Mucosa of stomach (tissue), 1 donor: Measurements from ENCODE around the gene FAM47C.
"Not testable (repeated sequence)": the region's sequence is repeated elsewhere in the genome, so short reads cannot be mapped to it uniquely, and the experiment has no call there.

Experiments used
- H3K27me3 ChIP-seq: one replicate; pipeline ENCODE4 v1.7.0; 2013; ENCODE audit warnings: mild to moderate bottlenecking, low read length; ENCODE audit not compliant: control insufficient read depth, insufficient read depth
- H3K36me3 ChIP-seq: one replicate; pipeline ENCODE4 v1.7.0; 2013; ENCODE audit warnings: low read length; ENCODE audit not compliant: control insufficient read depth, insufficient read depth
- H3K4me1 ChIP-seq: one replicate; pipeline ENCODE4 v1.7.0; 2013; ENCODE audit warnings: mild to moderate bottlenecking, low read length; ENCODE audit not compliant: control insufficient read depth, insufficient read depth
- H3K4me3 ChIP-seq: one replicate; pipeline ENCODE4 v1.7.0; 2013; ENCODE audit warnings: low read length
- H3K9ac ChIP-seq: one replicate; pipeline ENCODE4 v1.7.0; 2013; ENCODE audit warnings: mild to moderate bottlenecking, low read length, moderate library complexity
- H3K9me3 ChIP-seq: one replicate; pipeline ENCODE4 v1.7.0; 2013; ENCODE audit warnings: mild to moderate bottlenecking, low read length, moderate library complexity; ENCODE audit not compliant: control insufficient read depth
- donor health status: Pancreatic carcinoma.

FAM47C gene

DNA sequence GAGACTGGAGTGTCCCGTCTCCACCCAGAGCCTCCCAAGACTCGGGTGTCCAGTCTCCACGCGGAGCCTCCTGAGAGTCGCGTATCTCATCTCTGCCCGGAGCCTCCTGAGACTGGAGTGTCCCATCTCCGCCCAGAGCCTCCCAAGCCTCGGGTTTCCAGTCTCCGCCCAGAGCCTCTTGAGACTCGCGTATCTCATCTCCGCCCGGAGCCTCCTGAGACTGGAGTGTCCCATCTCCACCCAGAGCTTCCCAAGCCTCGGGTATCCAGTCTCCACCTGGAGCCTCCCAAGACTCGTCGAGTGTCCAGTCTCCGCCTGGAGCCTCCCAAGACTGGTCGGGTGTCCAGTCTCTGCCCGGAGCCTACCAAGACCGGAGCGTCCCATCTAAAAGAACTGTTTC lies 2.3 kb downstream of the FAM47C start:
- Histone ChIP-seq H3K4me1 (no peaks in the 10 kb centered on the region), H3K36me3 (no peaks in the 10 kb centered on the region), H3K27me3 (no peaks in the 10 kb centered on the region), H3K9me3 (no peaks in the 10 kb centered on the region), H3K9ac (no peak overlapping the region), H3K4me3 (no peak overlapping the region)

DNA sequence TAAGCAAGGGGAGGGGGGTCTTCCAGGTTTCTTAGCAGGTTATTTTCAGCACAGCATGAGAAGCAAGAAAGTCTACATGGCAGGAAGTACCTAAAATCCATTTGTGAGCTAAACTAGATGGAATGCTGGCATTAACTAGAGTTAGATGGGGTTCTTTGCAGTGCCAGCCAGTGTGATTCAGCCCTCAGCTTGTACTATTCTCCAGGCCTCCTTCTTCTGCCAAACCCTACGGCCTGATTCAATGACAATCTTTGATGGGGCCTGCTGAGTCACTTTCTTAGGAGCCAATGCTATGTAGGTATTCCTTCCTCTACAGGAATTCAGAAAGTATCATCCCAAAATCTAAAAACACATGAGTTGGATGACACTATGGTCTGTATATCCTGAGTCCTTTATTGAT lies 26.1 kb downstream of the FAM47C start:
- H3K9ac ChIP-seq: not testable (repeated sequence)

DNA sequence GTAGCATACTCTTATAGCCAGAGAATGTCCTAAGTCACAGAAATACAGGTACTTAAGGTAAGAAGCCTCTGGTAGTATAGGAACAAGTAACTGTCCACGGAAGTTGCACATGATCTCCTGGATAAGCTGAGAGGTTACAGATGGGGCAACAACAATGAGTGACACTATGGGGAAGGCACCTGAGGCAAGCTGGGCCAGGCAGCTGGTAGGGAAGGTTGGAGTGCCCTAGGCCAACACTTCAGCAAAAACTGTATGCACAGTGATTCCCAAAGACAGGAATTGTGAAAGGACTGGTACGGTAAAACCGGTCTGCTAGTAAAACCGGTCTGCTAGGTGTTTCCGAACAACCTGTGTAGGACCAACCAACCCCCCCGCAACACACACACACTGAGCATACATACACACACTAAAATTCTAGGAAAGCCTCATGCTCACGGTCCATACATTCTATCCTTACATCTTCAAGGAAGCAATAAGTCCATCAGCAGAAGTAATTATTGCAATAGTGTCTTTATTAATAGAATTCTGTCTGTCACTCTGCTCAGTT lies 28.6 kb downstream of the FAM47C start:
- H3K9ac ChIP-seq, H3K27me3 ChIP-seq, H3K36me3 ChIP-seq, H3K4me3 ChIP-seq, H3K4me1 ChIP-seq, H3K9me3 ChIP-seq: not testable (repeated sequence)

More for the DNA sequence above, 26.1 kb downstream of the FAM47C start:
- not testable (repeated sequence) for H3K4me1 ChIP-seq, H3K4me3 ChIP-seq, H3K9me3 ChIP-seq, H3K27me3 ChIP-seq, H3K36me3 ChIP-seq

DNA sequence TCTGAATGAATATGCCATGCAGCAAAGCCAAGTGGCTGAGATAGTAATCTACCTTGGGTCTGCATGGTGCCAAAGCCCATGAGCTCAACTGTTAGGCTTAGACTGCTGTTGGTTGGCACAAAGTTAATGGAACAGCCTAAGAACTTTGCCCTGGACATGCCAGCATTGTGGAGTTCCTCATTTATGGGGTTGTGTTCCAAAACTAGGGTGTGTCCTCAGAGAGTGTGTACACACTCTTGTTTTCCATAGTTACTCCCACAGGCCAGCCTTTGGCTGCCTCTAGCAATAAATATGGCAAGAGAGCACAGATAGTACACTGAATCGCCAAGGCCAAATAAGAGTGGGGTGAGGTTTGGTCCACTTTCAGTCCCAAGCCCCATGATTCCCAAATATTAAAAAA lies 30.6 kb downstream of the FAM47C start:
- H3K9me3 ChIP-seq, H3K36me3 ChIP-seq, H3K27me3 ChIP-seq, H3K4me1 ChIP-seq, H3K4me3 ChIP-seq, H3K9ac ChIP-seq: not testable (repeated sequence)

DNA sequence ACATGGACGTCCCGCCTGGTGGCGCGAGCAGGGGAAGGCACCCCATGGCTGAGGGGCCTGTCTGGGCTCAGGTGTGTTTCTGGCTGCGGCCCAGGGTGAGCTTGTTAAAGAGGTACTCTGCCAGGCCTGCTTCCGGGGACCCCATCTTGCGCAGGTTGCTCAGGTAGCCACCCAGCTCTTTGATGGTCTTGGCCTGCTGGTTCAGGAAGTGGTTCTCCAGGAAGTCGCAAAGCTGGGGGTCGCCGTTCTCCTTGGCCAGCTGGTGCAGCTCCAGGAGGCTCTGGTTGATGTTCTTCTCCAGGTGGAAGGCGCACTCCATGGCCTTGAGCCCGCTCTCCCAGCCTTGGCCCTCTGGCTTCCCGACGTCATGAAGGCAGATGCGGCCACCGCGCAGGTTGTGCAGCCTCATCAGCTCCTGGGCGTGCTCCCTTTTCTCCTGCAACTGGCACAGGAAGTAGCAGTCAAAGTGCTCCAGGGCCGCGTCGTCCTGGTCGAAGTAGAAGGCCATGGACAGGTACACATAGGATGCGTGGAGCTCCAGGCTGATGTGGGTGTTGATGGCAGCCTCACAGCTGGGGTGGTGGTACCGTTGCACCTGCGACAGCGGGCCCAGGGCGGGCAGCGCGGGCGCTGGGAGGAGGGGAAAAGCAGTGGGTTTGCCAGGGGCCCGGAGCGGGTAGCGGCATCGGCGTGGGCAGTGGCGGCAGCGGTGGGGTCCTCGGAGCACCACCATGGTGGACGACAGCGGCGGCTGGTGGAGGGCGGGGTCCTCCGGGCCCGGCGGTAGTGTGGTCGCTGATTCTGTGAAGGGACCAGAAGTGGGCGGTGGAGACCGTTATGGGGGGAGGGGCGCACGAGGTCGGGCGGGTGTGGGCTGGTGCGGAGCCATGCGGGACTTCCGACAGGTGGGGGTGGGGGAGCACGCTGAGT lies 35.1 kb downstream of the FAM47C start:
- not testable (repeated sequence) for H3K36me3 ChIP-seq, H3K4me1 ChIP-seq, H3K4me3 ChIP-seq, H3K27me3 ChIP-seq, H3K9me3 ChIP-seq, H3K9ac ChIP-seq

DNA sequence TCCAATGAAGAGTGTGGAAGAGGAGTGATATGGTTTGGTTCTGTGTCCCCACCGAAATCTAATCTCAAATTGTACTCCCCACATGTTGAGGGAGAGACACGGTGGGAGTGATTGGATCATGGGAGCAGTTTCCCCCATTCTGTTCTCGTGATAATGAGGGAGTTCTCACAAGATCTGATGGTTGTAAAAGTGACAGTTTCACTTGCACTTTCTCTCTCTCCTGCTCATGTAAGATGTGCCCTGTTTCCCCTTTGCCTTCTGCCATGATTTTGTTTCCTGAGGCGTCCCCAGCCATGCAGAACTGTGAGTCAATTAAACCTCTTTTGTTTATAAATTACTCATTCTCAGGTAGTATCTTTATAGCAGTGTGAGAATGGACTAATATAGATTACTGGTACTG lies 39.6 kb downstream of the FAM47C start:
- Histone ChIP-seq H3K27me3 (no peaks in the 10 kb centered on the region), H3K36me3 (no peaks in the 10 kb centered on the region), H3K9ac (no peak overlapping the region), H3K4me3 (no peak overlapping the region), H3K9me3 (no peaks in the 10 kb centered on the region), H3K4me1 (no peaks in the 10 kb centered on the region)

DNA sequence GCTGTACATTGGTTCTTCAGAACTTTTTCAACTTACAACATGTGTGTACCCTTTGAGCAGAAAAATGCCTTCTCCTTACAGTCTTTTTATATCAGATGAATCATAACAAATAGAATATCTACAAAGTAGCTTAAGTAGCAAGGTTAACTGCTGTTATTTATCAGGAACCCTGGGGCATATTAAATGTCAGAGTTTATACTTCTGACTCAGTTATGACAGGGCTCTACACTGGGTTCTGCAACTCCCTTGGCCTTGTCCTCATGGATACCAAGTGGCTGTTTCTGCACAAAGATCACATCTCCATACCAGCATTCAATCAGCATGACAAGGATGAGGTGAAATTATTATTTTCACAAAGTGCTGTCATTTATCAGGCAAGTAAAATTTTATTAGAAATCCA lies 49.4 kb downstream of the FAM47C start:
- H3K4me1 ChIP-seq, H3K4me3 ChIP-seq, H3K27me3 ChIP-seq, H3K36me3 ChIP-seq, H3K9me3 ChIP-seq, H3K9ac ChIP-seq: not testable (repeated sequence)

DNA sequence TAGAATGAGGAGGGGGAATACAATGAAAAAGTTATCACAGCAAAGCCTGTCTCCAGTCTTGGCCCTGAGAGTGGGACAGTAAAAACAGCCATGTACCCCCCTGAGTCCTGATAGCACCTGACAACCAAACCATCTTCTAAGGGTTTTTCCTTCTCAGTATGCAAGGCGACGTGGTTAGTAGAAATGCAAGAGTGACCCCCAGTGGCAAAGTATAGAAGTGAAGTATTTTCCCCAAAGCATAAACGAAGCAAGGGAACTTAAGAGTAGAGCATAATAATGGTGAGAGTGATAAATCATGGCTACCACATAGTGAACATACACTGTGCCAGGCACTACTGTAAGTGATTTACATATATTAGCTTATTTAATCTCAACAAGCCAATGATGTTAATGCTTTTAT lies 52.8 kb downstream of the FAM47C start:
- Histone ChIP-seq H3K4me3 (no peak overlapping the region), H3K27me3 (no peaks in the 10 kb centered on the region), H3K9me3 (no peaks in the 10 kb centered on the region), H3K9ac (no peak overlapping the region), H3K4me1 (no peaks in the 10 kb centered on the region), H3K36me3 (no peaks in the 10 kb centered on the region)
